ENCODE measurements around the gene TIAM2.

Gene TIAM2

GRCh38 chr6:155042983-155043382 lies 47.9 kb downstream of the TIAM2 start:
- Histone ChIP-seq H3K27me3 (ENCODE audit: insufficient read depth, low read depth, severe bottlenecking) (no peaks in the 10 kb centered on the region), H3K27ac (no peak overlapping the region), H3K36me3 (peaks cover 4% of the 10 kb centered on the region), H3K9me3 (ENCODE audit: severe bottlenecking) (no peaks in the 10 kb centered on the region), H3K4me3 (ENCODE audit: low read depth, low read length) (no peak overlapping the region)
- TF ChIP-seq, protein P1, sequence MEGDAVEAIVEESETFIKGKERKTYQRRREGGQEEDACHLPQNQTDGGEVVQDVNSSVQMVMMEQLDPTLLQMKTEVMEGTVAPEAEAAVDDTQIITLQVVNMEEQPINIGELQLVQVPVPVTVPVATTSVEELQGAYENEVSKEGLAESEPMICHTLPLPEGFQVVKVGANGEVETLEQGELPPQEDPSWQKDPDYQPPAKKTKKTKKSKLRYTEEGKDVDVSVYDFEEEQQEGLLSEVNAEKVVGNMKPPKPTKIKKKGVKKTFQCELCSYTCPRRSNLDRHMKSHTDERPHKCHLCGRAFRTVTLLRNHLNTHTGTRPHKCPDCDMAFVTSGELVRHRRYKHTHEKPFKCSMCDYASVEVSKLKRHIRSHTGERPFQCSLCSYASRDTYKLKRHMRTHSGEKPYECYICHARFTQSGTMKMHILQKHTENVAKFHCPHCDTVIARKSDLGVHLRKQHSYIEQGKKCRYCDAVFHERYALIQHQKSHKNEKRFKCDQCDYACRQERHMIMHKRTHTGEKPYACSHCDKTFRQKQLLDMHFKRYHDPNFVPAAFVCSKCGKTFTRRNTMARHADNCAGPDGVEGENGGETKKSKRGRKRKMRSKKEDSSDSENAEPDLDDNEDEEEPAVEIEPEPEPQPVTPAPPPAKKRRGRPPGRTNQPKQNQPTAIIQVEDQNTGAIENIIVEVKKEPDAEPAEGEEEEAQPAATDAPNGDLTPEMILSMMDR (IDR thresholded peaks at IDR 0.05; ENCODE audit: low read depth, low read length) = no peak
- no peak for DNase-seq

DNA sequence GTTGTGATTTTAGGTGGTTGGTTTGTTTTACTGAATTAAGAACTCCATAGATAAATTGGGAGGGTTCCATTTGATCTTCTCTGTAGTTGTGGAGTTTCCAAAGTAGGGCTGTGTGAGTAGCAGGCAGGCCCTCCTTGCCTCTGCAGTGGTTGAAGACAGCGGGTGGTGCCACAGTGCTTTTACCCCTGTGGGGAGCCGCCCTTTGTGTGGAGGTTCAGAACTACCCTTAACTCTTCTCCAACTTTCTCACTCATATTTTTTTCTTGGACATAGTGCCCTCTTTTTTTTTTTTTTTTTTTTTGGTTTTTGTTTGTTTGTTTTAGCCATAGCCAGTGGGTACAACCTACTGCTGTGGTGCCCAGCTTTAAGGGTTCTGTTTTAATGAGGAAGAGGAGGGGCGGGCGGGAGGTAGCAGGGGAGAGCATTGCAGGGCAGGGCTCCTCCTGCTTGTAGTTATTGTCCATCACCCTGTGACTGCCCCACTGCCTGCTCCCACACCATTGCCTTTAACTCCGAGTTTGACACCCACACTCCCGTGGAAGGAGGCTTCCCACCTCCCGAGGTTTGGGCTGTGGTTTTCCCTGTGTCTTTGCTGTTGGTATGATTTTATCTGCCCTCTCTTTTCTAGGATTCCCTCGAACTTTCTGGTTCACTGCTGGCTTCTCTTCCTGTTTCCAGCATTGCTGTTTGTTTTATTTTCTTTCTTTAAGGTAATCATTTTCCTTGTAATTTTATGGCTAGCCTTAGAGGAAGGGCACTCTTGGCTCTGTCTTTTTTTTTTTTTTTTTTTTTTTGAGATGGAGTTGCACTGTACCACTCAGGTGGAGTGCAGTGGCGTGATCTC lies 50.7 kb downstream of the TIAM2 start:
- DNase-seq = no peak
- Histone ChIP-seq H3K9me3 (ENCODE audit: severe bottlenecking) (no peaks in the 10 kb centered on the region), H3K36me3 (peaks cover 4% of the 10 kb centered on the region), H3K4me3 (ENCODE audit: low read depth, low read length) (no peak overlapping the region), H3K27me3 (ENCODE audit: insufficient read depth, low read depth, severe bottlenecking) (no peaks in the 10 kb centered on the region), H3K27ac (no peak overlapping the region)
- TF ChIP-seq, protein P1 (IDR thresholded peaks at IDR 0.05; ENCODE audit: low read depth, low read length) = no peak

- DNase-seq = no peak
- TF ChIP-seq, protein P1 (IDR thresholded peaks at IDR 0.05; ENCODE audit: low read depth, low read length) = no peak
- Histone ChIP-seq H3K27ac (no peak overlapping the region), H3K9me3 (ENCODE audit: severe bottlenecking) (no peaks in the 10 kb centered on the region), H3K36me3 (peaks cover 4% of the 10 kb centered on the region), H3K27me3 (ENCODE audit: insufficient read depth, low read depth, severe bottlenecking) (no peaks in the 10 kb centered on the region), H3K4me3 (ENCODE audit: low read depth, low read length) (no peak overlapping the region)
Observed at GRCh38 chr6:155047523-155047922, 52.4 kb downstream of the TIAM2 start.

DNA sequence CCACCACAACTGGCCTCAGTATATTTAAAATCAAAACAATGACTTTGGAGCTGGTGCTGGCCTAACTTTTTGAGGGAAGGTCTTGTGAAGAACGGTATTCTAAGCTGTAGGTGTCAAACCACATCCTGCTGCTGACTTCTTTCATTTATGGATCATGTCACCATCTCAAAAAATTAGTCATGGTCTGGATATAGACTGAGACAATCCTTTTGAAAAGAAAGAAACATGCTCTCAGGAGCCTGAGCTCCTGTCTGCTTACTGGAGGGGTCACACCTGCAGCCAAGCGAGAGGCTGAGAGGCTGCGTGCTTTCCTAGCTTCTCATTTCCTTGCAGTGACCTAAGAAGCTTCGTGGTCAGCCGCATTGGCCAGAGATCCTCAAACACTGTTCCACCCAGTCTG lies 55.2 kb downstream of the TIAM2 start:
- Histone ChIP-seq H3K27ac (no peak overlapping the region), H3K27me3 (ENCODE audit: insufficient read depth, low read depth, severe bottlenecking) (no peaks in the 10 kb centered on the region), H3K4me3 (ENCODE audit: low read depth, low read length) (no peak overlapping the region), H3K36me3 (no peaks in the 10 kb centered on the region; the same call in 1 of the 2 replicates), H3K9me3 (ENCODE audit: severe bottlenecking) (no peaks in the 10 kb centered on the region)
- DNase-seq = no peak
- TF ChIP-seq, protein P1 (IDR thresholded peaks at IDR 0.05; ENCODE audit: low read depth, low read length) = no peak

DNA sequence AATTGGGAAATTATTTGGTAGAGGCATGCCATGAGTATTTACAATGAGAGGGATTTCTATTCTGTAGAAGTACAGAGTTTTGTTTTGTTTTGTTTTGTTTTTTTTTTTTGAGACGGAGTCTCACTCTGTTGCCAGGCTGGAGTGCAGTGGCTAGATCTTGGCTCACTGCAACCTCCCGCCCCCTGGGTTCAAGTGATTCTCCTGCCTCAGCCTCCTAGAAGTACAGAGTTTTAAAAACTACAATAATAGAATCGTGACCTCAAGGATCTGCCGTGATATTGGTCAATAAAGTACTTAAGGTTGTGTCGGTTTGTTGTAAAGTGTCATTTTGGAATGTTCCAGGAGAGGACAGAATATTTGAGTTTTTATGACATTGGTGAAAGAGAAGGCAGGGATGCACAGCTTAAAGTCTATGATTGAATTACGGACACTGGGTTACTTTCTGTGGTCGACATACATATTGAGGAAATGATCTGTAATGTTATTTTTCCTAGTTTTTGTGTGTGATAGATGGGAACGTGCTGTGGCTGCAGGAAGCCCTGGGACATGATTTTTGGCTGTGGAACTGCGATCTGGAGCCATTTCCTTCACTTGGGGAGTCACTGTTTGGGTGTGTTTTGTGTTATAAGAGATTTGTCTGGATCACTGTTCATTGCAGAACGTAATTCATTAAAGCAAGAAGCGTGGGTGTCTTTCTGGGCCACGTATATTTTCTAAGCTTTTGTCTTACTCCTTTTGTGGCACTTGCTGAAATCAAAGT lies 59.6 kb downstream of the TIAM2 start:
- Histone ChIP-seq H3K9me3 (ENCODE audit: severe bottlenecking) (no peaks in the 10 kb centered on the region), H3K36me3 (no peaks in the 10 kb centered on the region), H3K27ac (no peak overlapping the region), H3K4me3 (ENCODE audit: low read depth, low read length) (no peak overlapping the region), H3K27me3 (ENCODE audit: insufficient read depth, low read depth, severe bottlenecking) (no peaks in the 10 kb centered on the region)
- no peak for DNase-seq
- TF ChIP-seq, protein P1 (IDR thresholded peaks at IDR 0.05; ENCODE audit: low read depth, low read length) = no peak

Data from WERI-Rb-1 (cell line).